Ovary (tissue), 9 donors: Measurements from ENCODE around the gene PLCB1. TPM values are rescaled to one million over a fixed set of nuclear protein-coding genes. Genes with fewer than 3 reads are reported as not detected.

ENCODE experiments used
- DNase-seq, 5 donors: peaks; one replicate each; pipeline ENCODE4 v3.0.0-alpha.2; 2019 to 2020
- H3K27ac ChIP-seq, 2 donors: fragments of 200-600 bp; one replicate each; pipeline versions ENCODE4 v1.5.1 to v1.8.0; 2019 to 2022
- H3K27me3 ChIP-seq: fragments of 200-600 bp; one replicate; pipeline ENCODE4 v1.8.0; 2022
- H3K36me3 ChIP-seq: fragments of 200-600 bp; sonication (generic); one replicate; pipeline ENCODE4 v1.5.1; 2019
- H3K4me1 ChIP-seq: one replicate; pipeline ENCODE4 v1.8.1; 2013; ENCODE audit warnings: mild to moderate bottlenecking, moderate library complexity; ENCODE audit not compliant: insufficient read depth
- H3K4me3 ChIP-seq: fragments of 200-600 bp; sonication (generic); one replicate; pipeline ENCODE4 v1.5.1; 2017
- H3K9me3 ChIP-seq, 2 donors: fragments of 200-600 bp in 1 of 2; sonication (generic) in 1 of 2; one replicate each; pipeline versions ENCODE4 v1.5.1 to v1.8.1; 2013 to 2019; ENCODE audit warnings: mild to moderate bottlenecking in 1 of 2, moderate library complexity in 1 of 2
- EP300 ChIP-seq: sonication (generic); formaldehyde crosslinking; IDR thresholded peaks from one replicate; pipeline ENCODE4 v1.6.1; 2017; ENCODE audit warnings: antibody characterized with exemption
- POLR2A ChIP-seq: fragments of 450-650 bp; IDR thresholded peaks from one replicate; pipeline ENCODE4 v1.6.1; 2017; ENCODE audit warnings: antibody characterized with exemption, mild to moderate bottlenecking, moderate library complexity
- WGBS, 3 donors: extraction: QIAGEN DNeasy Blood & Tissue Kit in 1 of 3; methylation state at CpG; one replicate each; pipeline versions ENCODE4 v1.1.5 to v1.1.7; 2013 to 2017; 5-methylcytosine and 5-hydroxymethylcytosine counted together
- intact Hi-C, 4 donors: fragments of 100-400 bp; cut with DNase I; formaldehyde crosslinking; loops; one replicate each; pipeline versions ENCODE4 v1.11.0 to v1.15.1; 2022 to 2023
- polyA plus RNA-seq, 2 donors: library from polyadenylated mRNA; stranded (reverse); fragments of 200-250 nt in 1 of 2; fragments of 350-450 nt in 1 of 2; fragmentation: Illumina TruSeq in 1 of 2; extraction: RNeasy Lipid Tissue Mini Kit (QIAGEN cat#74804) in 1 of 2; gene quantifications; one replicate each; pipeline ENCODE4 v1.2.3, GENCODE V29; 2013 to 2014
- total RNA-seq, 7 donors: library from RNA; depleted of rRNA in 2 of 7; stranded (reverse); fragments of >200 nt in 2 of 7; fragmentation: NEBNext Ultra II Directional in 3 of 7; extraction: Animal tissue kit (Norgen Biotek cat#: 25700) in 3 of 7; gene quantifications; one replicate each; pipeline versions ENCODE4 v1.1.0 to v1.2.4, GENCODE V29; 2016 to 2023
- TF ChIP-seq, protein P1 (sequence below), 3 donors: fragments of 450-650 bp in 2 of 3; fragments of 200-600 bp in 1 of 3; IDR thresholded peaks; one replicate each; pipeline versions ENCODE4 v1.5.1 to v1.8.0; 2016 to 2022; ENCODE audit warnings: antibody characterized with exemption in 3 of 3, mild to moderate bottlenecking in 1 of 3
- donor health status: DM: no; HTN: no; CAD: no; lungs with moderate emphysema.
- donor health status: DM: no; HTN: no; CAD: no.
- donor health status: Bipolar disorder and iron deficiency.
- donor health status: DM: yes; HTN: yes; CAD: no.
- donor health status: DM: no; HTN: no; CAD: no.
- donor health status: DM: yes; HTN: yes; CAD: no.

Gene PLCB1
- total and polyA plus RNA-seq, 9 donors, result 2.9 to 29.5 (median 9.0) TPM

DNA sequence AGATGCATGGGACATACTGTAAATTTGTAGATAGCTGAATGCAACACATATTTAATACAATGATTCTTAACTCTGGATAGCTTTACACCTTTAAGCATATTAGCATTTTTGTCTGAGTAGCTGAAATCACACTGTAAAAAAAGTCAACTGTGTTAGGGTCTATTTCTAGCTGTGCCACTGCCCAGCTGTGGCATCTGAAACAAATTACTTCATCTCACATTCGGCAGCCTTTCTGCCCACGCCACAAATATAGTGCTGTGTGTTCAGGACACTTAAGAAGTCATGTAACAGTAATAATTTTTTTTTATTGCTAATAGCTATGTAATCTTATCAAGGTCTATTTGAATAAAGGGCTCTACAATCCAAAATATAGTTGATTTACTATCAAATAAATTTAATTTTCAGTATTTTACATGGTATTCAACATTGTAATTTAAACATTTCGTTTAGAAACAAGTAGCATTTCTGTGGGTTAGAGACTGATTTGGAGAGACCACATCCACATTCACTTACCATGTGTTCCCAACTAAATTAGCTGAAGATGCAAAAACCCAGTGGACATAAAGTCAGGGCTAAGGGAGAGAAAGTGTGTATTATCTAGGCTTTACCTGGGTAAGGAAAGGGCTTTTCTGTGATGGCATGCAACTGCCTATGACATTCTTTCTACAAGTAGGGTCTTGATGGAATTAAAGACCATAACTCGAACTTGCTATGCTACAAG lies 276.7 kb downstream of the PLCB1 start:
- Histone ChIP-seq H3K9me3 (no peaks in the 10 kb centered on the region), H3K27me3 (no peaks in the 10 kb centered on the region), H3K4me1 (no peaks in the 10 kb centered on the region), H3K27ac (no peak overlapping the region), H3K4me3 (no peak overlapping the region), H3K36me3 (no peaks in the 10 kb centered on the region)
- TF ChIP-seq EP300 (no peak), POLR2A (no peak)
- TF ChIP-seq, protein P1, sequence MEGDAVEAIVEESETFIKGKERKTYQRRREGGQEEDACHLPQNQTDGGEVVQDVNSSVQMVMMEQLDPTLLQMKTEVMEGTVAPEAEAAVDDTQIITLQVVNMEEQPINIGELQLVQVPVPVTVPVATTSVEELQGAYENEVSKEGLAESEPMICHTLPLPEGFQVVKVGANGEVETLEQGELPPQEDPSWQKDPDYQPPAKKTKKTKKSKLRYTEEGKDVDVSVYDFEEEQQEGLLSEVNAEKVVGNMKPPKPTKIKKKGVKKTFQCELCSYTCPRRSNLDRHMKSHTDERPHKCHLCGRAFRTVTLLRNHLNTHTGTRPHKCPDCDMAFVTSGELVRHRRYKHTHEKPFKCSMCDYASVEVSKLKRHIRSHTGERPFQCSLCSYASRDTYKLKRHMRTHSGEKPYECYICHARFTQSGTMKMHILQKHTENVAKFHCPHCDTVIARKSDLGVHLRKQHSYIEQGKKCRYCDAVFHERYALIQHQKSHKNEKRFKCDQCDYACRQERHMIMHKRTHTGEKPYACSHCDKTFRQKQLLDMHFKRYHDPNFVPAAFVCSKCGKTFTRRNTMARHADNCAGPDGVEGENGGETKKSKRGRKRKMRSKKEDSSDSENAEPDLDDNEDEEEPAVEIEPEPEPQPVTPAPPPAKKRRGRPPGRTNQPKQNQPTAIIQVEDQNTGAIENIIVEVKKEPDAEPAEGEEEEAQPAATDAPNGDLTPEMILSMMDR (IDR thresholded peaks at IDR 0.05), result no peak
- DNase-seq, result no peak
- 79 to 86% (median 81%) methylated on average over 4 of the region's 4 CpGs for WGBS, 3 donors
- intact Hi-C loops, result no loop called here

DNA sequence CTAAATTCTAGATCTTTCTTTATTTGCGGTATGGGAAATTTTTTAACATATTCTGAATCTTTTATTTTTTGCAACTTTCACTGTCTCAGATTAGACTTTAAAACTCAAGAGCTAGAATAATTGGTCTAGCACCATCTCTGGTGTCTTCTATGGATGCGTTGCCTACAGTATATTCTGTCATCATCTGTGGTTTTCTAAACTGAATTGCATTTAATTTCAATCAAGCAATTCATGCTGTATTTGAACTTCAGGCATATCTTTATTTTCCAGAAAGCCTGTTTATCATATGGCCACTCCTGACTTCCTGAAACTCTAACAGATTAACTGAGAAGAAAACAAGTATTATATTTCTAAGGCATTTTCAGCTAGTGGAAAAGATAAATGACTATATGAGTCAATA lies 281.6 kb downstream of the PLCB1 start:
- H3K9me3 ChIP-seq, result no peaks in the 10 kb centered on the region
- TF ChIP-seq, protein P1 (IDR thresholded peaks at IDR 0.05), result no peak
- TF ChIP-seq POLR2A, result no peak
- TF ChIP-seq EP300, result no peak
- no peak for DNase-seq
- no peaks in the 10 kb centered on the region for H3K4me1 ChIP-seq
- intact Hi-C loops, result no loop called here
- WGBS, 3 donors, result 96 to 99% (median 98%) methylated on average over 2 of the region's 2 CpGs
- no peak overlapping the region for H3K4me3 ChIP-seq
- H3K27ac ChIP-seq, result no peak overlapping the region
- H3K36me3 ChIP-seq, result no peaks in the 10 kb centered on the region
- no peaks in the 10 kb centered on the region for H3K27me3 ChIP-seq

DNA sequence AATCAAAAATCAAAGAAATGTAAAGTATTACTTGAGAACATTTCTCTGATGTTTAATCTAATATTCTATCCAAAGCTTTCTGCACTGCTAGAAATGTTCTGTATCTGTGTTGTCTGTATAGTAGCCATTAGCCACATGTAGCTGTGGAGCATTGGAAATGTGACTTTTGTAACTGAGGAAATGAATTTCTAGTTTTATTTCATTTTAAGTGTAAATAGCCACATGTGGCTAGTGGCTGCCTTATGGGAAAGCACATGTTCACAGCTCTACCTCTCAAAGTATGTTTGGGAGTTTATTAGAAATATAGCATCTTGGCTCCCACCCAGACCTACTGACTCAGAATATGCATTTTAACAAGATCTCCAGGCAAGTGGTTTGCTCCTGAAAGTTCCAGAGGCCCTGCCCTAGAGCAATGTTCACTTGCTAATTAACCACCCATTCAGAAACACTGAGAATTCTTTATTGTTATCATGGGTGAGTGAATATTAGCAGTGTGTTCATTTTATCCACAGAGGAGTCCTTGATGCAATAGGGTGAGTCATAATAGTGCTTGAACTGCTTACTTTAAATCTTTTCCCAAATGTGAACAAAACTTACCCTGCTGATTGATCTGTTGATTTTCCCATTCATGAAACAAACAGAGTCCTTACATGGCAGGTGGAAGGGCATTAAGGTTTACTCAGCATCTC lies 282.7 kb downstream of the PLCB1 start:
- DNase-seq, result no peak

DNA sequence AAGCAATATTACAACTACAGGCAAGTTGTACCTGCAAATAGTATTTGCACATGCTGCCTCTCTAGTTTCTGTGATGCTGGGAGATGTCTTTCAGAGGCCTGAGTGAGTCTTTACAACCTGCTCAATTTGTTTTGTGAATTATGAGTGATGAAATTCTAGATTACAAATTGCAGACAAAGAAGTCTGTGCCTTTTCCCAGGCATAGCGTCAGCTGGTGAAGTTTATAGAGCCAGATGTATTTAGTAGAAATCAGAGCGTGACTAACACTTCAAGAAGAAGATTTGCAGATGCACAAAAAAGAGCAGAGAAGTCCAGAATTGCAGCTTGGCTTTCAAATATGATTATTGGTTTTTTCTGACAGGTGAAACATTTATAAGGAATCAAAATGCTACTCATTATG lies 289.9 kb downstream of the PLCB1 start:
- no peak for DNase-seq
- H3K36me3 ChIP-seq, result no peaks in the 10 kb centered on the region
- H3K4me1 ChIP-seq, result no peaks in the 10 kb centered on the region
- H3K27ac ChIP-seq, result no peak overlapping the region
- intact Hi-C loops, result no loop called here
- H3K4me3 ChIP-seq, result no peak overlapping the region
- no peaks in the 10 kb centered on the region for H3K27me3 ChIP-seq
- no peak for TF ChIP-seq POLR2A
- no peak for TF ChIP-seq EP300
- TF ChIP-seq, protein P1 (IDR thresholded peaks at IDR 0.05), result no peak
- H3K9me3 ChIP-seq, result no peaks in the 10 kb centered on the region
- 89 to 95% (median 94%) methylated on average over 2 of the region's 2 CpGs for WGBS, 3 donors

More for the DNA sequence above, 282.7 kb downstream of the PLCB1 start:
- Histone ChIP-seq H3K9me3 (no peaks in the 10 kb centered on the region), H3K4me1 (no peaks in the 10 kb centered on the region), H3K4me3 (no peak overlapping the region), H3K27me3 (no peaks in the 10 kb centered on the region), H3K27ac (no peak overlapping the region), H3K36me3 (no peaks in the 10 kb centered on the region)
- intact Hi-C loops, result no loop called here
- TF ChIP-seq POLR2A (no peak), EP300 (no peak)
- TF ChIP-seq, protein P1 (IDR thresholded peaks at IDR 0.05), result no peak
